ENCODE results near the gene CYB561D1.

- TF ChIP-seq CTCF (IDR thresholded peaks at IDR 0.05; ENCODE audit: low read depth, low read length, missing input control) (no peak), TAF1 (conservative IDR thresholded peaks at IDR 0.05) (no peak), RAD21 (IDR thresholded peaks at IDR 0.05) (no peak), HNF4A (conservative IDR thresholded peaks at IDR 0.05) (no peak), REST (IDR thresholded peaks at IDR 0.05) (no peak), GABPA (IDR thresholded peaks at IDR 0.05 in 1 of 2, conservative IDR thresholded peaks at IDR 0.05 in 1 of 2) (no peak), ZBTB33 (IDR thresholded peaks at IDR 0.05) (no peak), RXRA (IDR thresholded peaks at IDR 0.05) (no peak), JUND (IDR thresholded peaks at IDR 0.05) (no peak), FOXA1 (IDR thresholded peaks at IDR 0.05) (no peak), SP1 (IDR thresholded peaks at IDR 0.05) (no peak), MAX (IDR thresholded peaks at IDR 0.05) (no peak), YY1 (IDR thresholded peaks at IDR 0.05) (no peak)
These were observed 50.3 kb downstream of the CYB561D1 start for GRCh38 chr1:109543988-109544735.
